Occipital lobe (tissue), 2 donors: Measurements from ENCODE around the gene FILIP1L. TPM values are rescaled to one million over a fixed set of nuclear protein-coding genes. Genes with fewer than 3 reads are reported as not detected.

Experiments used
- DNase-seq: peaks from one replicate; lab custom pipeline; 2025; lab: John Stamatoyannopoulos, UW
- total RNA-seq: library from RNA; depleted of rRNA; stranded (reverse); fragments of >200 nt; gene quantifications from one replicate; pipeline ENCODE4 v1.2.3, GENCODE V29; 2014

The FILIP1L gene
- total RNA-seq, 1 donor from 2014 or later: 1.2 TPM

- no peak for DNase-seq
Observed at GRCh38 chr3:100045696-100046095, 68.6 kb downstream of the FILIP1L start.

GRCh38 chr3:100044369-100044768 is 69.9 kb downstream of the FILIP1L start:
- no peak for DNase-seq

GRCh38 chr3:100043271-100043670 is 71.0 kb downstream of the FILIP1L start:
- DNase-seq: no peak

GRCh38 chr3:100042166-100042981 is 71.9 kb downstream of the FILIP1L start:
- DNase-seq: no peak

GRCh38 chr3:100041328-100041749 is 73.0 kb downstream of the FILIP1L start:
- no peak for DNase-seq

- DNase-seq: no peak
Observed at GRCh38 chr3:100040451-100041225, 73.7 kb downstream of the FILIP1L start.

- DNase-seq: no peak
Observed at GRCh38 chr3:100039075-100039474, 75.2 kb downstream of the FILIP1L start.

- no peak for DNase-seq
Observed at GRCh38 chr3:100033903-100034471, 80.3 kb downstream of the FILIP1L start.

- DNase-seq: no peak
Observed at GRCh38 chr3:100033184-100033583, 81.1 kb downstream of the FILIP1L start.

GRCh38 chr3:100032243-100032642 is 82.1 kb downstream of the FILIP1L start:
- DNase-seq: no peak

GRCh38 chr3:100030914-100031425 is 83.3 kb downstream of the FILIP1L start:
- no peak for DNase-seq

- DNase-seq: no peak
Observed at GRCh38 chr3:100030346-100030745, 84.0 kb downstream of the FILIP1L start.

GRCh38 chr3:100029689-100030088 is 84.6 kb downstream of the FILIP1L start:
- no peak for DNase-seq

- DNase-seq: no peak
Observed at GRCh38 chr3:100029052-100029451, 85.2 kb downstream of the FILIP1L start.

GRCh38 chr3:100027321-100027720 is 87.0 kb downstream of the FILIP1L start:
- no peak for DNase-seq

- no peak for DNase-seq
Observed at GRCh38 chr3:100024520-100025303, 89.6 kb downstream of the FILIP1L start.

GRCh38 chr3:100023595-100023994 is 90.7 kb downstream of the FILIP1L start:
- no peak for DNase-seq

- no peak for DNase-seq
Observed at GRCh38 chr3:100023150-100023549, 91.2 kb downstream of the FILIP1L start.

- DNase-seq: no peak
Observed at GRCh38 chr3:100022506-100022905, 91.8 kb downstream of the FILIP1L start.

- no peak for DNase-seq
Observed at GRCh38 chr3:100020876-100021644, 93.2 kb downstream of the FILIP1L start.
